Measurements from ENCODE around the gene CDK16.

Gene CDK16

DNA sequence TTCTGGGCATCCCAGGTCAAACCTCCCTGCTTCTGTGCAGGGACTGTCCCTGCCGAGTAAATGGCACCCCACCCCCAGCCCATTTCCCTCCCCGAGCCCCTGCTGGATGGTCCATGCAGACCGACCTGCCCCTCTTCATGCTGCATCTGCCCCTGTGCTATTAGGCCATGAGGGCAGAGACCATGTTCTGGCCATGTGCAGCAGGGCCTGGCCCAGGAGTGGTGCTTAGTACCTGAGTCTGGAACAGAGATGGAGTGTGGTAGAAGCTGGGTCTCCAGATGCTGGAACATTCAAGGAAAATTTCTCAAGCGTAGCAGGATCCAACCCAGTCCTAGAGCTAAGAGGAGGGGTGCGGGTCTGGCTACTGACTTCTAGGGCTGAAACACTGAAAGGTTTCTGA, 40.1 kb upstream of the CDK16 start:
- Mint-ChIP-seq H3K27ac (peak overlapping the region; percentile 82 to 87), H3K27me3 (no peaks in the 10 kb centered on the region), H3K9me3 (no peaks in the 10 kb centered on the region), H3K4me1 (ENCODE audit: low read depth in 2 of 2) (no peaks in the 10 kb centered on the region), H3K36me3 (ENCODE audit: insufficient read depth) (peaks cover 55% of the 10 kb centered on the region), H3K4me3 (no peak overlapping the region)
- DNase-seq (no peak), ATAC-seq (replicated peaks) (no peak)

DNA sequence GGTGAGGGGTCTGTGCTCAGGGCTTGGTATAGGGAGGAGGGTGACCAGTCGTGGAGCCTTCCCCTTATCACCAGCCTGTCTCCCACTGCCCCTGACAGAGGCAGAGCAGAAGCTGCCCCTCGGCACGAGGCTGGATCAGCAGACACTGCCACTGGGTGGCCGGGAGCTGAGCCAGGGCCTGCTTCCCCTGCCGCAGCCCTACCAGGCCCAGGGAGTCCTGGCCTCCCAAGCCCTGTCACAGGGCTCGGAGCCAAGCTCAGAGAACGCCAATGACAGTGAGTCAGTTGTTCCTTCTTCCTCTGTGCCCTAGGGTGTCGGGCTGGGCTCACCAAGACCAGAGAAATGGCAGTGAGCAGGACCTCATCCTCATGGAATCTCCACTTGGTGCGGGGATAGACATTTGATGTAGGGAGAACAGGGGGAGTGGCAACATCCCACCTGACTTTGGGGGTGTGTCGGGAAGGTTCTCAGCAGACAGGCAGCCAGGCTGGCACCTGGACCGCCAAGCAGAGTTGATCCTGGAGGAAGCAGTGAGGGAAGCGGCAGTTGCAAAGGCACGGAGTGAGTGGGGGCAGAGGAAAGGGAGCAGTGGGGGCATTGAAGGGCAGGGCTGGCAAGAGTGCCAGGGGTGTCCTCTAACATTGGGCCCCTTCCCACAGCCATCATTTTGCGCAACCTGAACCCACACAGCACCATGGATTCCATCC, 39.1 kb upstream of the CDK16 start:
- Mint-ChIP-seq H3K27ac (no peak overlapping the region), H3K27me3 (no peaks in the 10 kb centered on the region), H3K4me3 (no peak overlapping the region), H3K9me3 (no peaks in the 10 kb centered on the region), H3K36me3 (ENCODE audit: insufficient read depth) (peaks cover 55% of the 10 kb centered on the region), H3K4me1 (ENCODE audit: low read depth in 2 of 2) (no peaks in the 10 kb centered on the region)
- DNase-seq, result no peak
- no peak for ATAC-seq (replicated peaks)

DNA sequence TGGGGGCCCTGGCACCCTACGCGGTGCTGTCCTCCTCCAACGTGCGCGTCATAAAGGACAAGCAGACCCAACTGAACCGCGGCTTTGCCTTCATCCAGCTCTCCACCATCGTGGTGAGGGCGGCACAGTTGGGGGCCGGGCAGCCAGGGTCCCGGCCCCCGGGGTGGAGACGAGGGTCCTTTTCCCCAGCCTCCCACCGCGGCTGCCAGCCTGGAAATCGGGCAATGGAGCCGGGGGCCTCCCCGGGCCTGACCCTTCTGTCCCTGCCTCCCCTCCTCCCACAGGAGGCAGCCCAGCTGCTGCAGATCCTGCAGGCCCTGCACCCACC, 38.6 kb upstream of the CDK16 start:
- Mint-ChIP-seq H3K9me3 (no peaks in the 10 kb centered on the region), H3K4me3 (no peak overlapping the region), H3K27ac (no peak overlapping the region), H3K27me3 (no peaks in the 10 kb centered on the region), H3K4me1 (ENCODE audit: low read depth in 2 of 2) (no peaks in the 10 kb centered on the region), H3K36me3 (ENCODE audit: insufficient read depth) (peaks cover 53% of the 10 kb centered on the region)
- ATAC-seq (replicated peaks) (no peak), DNase-seq (no peak)

DNA sequence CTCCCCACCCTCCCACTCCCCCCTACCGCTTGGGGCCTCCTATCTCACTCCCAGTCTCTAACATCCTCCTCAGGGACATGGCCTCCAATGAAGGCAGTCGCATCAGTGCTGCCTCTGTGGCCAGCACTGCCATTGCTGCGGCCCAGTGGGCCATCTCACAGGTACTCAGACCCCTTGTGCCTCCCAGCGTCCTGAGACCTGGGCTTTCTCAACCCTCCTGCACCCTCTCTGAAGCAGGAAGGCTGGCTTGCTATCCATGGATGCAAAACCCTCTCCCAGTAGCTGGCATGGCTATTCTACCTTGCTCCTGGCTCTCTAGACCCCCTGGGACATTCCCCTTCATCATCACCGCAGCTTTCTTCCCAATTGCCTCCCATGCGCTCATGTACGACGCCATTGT, 38.1 kb upstream of the CDK16 start:
- H3K4me3 Mint-ChIP-seq, result no peak overlapping the region
- H3K4me1 Mint-ChIP-seq (ENCODE audit: low read depth in 2 of 2), result no peaks in the 10 kb centered on the region
- no peak overlapping the region for H3K27ac Mint-ChIP-seq
- H3K9me3 Mint-ChIP-seq, result no peaks in the 10 kb centered on the region
- ATAC-seq (replicated peaks) (no peak), DNase-seq (no peak)
- H3K36me3 Mint-ChIP-seq (ENCODE audit: insufficient read depth), result peaks cover 56% of the 10 kb centered on the region
- no peaks in the 10 kb centered on the region for H3K27me3 Mint-ChIP-seq

DNA sequence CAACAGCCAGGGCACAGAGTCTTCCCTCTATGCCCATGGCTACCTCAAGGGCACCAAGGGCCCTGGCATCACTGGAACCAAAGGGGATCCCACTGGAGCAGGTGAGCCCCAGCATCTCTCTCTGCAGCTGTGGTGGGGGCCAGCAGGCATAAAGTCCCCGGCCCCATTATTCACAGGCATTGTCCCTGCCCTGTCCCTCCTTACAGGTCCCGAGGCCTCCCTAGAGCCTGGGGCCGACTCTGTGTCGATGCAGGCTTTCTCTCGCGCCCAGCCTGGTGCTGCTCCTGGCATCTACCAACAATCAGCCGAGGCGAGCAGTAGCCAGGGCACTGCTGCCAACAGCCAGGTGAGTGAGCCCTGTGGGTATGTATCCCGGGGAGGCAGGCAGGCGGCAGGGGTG, 37.2 kb upstream of the CDK16 start:
- Mint-ChIP-seq H3K36me3 (ENCODE audit: insufficient read depth) (peaks cover 62% of the 10 kb centered on the region), H3K27ac (peak overlapping the region in 1 of 2 donors; percentile 49), H3K27me3 (no peaks in the 10 kb centered on the region), H3K9me3 (no peaks in the 10 kb centered on the region), H3K4me1 (ENCODE audit: low read depth in 2 of 2) (no peaks in the 10 kb centered on the region), H3K4me3 (no peak overlapping the region)
- DNase-seq (no peak), ATAC-seq (replicated peaks) (no peak)

DNA sequence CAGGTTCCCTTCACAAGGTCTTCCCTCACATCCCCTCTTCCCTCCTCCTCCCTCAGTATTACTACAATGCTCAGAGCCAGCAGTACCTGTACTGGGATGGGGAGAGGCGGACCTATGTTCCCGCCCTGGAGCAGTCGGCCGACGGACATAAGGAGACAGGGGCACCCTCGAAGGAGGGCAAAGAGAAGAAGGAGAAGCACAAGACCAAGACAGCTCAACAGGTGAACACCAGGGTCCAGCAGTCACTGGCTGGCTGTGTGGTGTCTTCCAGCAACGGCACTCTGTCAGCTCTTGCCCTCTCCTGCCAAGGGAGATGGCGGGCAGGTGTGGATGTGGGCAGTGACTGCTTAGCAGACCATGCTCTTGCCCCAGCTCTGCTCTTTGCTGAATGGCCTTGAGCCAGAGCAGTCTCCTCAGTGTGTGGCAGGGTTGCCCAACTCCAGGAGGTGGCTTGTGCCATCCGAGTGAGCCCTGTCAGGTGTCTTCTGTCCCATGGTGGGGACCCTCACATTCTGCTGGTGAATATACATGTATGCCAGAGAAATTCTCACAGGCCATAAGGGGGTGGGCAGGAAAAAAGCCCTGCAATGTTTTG, 36.3 kb upstream of the CDK16 start:
- Mint-ChIP-seq H3K4me1 (ENCODE audit: low read depth in 2 of 2) (no peaks in the 10 kb centered on the region), H3K4me3 (no peak overlapping the region), H3K9me3 (no peaks in the 10 kb centered on the region), H3K27me3 (no peaks in the 10 kb centered on the region), H3K36me3 (ENCODE audit: insufficient read depth) (peaks cover 59% of the 10 kb centered on the region), H3K27ac (no peak overlapping the region)
- ATAC-seq (replicated peaks) (no peak), DNase-seq (no peak)

DNA sequence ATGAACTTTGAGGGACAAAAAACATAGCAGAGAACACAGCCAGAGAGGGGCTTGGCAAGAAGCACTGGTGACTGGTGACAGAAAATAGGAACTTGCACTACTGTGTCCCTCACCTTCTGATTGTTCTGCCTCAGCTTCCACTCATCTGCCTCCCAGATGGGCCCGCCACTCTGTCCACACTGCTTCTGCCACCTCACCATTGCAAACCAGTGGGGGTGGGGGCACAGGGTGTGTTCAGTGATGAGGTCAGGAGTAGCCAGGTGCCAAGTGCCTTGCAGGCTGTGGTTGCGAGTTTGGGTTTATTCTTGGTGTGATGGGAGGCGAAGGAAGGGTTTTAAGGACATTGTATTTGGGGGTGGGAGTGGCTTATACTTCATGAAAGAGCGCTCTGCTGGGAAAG, 34.0 kb upstream of the CDK16 start:
- no peak overlapping the region for H3K27ac Mint-ChIP-seq
- H3K4me3 Mint-ChIP-seq, result no peak overlapping the region
- H3K4me1 Mint-ChIP-seq (ENCODE audit: low read depth in 2 of 2), result no peaks in the 10 kb centered on the region
- DNase-seq (no peak), ATAC-seq (replicated peaks) (no peak)
- no peaks in the 10 kb centered on the region for H3K27me3 Mint-ChIP-seq
- H3K36me3 Mint-ChIP-seq (ENCODE audit: insufficient read depth), result peaks cover 41% of the 10 kb centered on the region
- no peaks in the 10 kb centered on the region for H3K9me3 Mint-ChIP-seq

DNA sequence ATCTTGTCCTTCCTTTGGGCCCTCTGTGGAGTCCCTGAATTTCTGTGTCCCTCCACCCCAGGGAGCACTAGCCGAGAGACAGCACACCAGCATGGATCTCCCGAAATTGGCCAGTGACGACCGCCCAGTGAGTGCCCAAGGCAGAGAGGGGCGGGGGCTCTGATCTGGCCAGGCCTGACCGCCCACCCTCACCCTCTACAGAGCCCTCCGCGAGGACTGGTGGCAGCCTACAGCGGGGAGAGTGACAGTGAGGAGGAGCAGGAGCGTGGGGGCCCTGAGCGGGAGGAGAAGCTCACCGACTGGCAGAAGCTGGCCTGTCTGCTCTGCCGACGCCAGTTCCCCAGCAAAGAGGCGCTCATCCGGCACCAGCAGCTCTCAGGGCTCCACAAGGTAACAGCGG, 33.2 kb upstream of the CDK16 start:
- ATAC-seq (replicated peaks) (no peak), DNase-seq (no peak)
- Mint-ChIP-seq H3K9me3 (no peaks in the 10 kb centered on the region), H3K27ac (no peak overlapping the region), H3K36me3 (ENCODE audit: insufficient read depth) (peaks cover 37% of the 10 kb centered on the region), H3K4me3 (no peak overlapping the region), H3K4me1 (ENCODE audit: low read depth in 2 of 2) (no peaks in the 10 kb centered on the region), H3K27me3 (no peaks in the 10 kb centered on the region)

DNA sequence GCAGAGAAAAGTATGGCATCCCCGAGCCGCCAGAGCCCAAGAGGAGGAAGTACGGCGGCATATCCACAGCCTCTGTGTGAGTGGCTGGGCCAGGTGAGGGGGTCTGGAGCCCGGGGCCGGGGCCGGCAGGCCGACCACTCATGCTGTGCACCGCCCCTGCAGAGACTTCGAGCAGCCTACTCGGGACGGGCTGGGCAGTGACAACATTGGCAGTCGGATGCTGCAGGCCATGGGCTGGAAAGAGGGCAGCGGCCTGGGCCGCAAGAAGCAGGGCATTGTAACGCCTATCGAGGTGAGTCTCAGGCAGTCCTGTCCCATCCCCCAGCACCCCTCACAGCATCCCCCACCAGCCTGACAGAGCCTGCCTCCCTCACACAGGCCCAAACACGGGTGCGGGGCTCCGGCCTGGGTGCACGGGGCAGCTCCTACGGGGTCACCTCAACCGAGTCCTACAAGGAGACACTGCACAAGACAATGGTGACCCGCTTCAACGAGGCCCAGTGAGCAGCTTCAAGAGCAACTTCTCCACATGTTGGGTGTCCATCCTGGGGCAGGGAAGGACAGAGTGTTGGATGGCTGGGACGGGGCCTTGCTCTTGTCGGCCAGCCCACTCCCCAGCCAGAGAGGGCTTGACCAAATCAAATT, 32.3 kb upstream of the CDK16 start:
- no peak for ATAC-seq (replicated peaks)
- no peak overlapping the region for H3K27ac Mint-ChIP-seq
- H3K4me1 Mint-ChIP-seq (ENCODE audit: low read depth in 2 of 2), result peaks cover 8 to 9% of the 10 kb centered on the region in 2 donors
- peaks cover 40% of the 10 kb centered on the region for H3K36me3 Mint-ChIP-seq (ENCODE audit: insufficient read depth)
- H3K27me3 Mint-ChIP-seq, result no peaks in the 10 kb centered on the region
- no peak overlapping the region for H3K4me3 Mint-ChIP-seq
- no peak for DNase-seq
- no peaks in the 10 kb centered on the region for H3K9me3 Mint-ChIP-seq

DNA sequence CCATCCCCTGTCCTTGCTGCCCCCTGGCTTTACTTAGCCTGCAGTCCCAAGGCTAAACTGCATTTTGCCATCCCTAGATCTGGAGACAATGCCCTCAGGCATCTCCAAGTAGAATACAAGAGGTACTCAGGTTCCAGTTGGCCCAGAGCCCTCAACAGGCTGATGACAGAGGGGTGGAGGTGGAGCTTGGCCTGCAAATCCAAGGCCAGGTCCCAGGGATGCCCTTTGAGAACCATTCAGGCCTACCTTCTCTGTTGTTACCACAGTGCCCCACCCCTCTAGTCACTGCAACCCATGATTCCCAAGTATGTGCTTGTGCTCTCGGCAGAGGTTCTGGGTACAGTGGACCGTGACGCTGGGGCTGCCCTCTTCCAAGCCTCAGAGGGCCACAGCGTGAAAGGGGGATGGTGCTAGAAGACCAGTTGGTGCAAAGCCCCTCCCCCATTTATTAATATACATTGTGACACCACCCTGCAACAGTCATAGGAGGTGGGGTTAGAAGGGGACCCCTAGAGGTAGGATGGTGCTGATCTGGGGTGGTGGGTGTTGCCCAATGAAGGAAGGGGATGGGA, 31.3 kb upstream of the CDK16 start:
- Mint-ChIP-seq H3K4me1 (ENCODE audit: low read depth in 2 of 2) (peaks cover 9 to 10% of the 10 kb centered on the region in 2 donors), H3K27ac (no peak overlapping the region), H3K27me3 (no peaks in the 10 kb centered on the region), H3K4me3 (no peak overlapping the region), H3K9me3 (no peaks in the 10 kb centered on the region), H3K36me3 (ENCODE audit: insufficient read depth) (peaks cover 34% of the 10 kb centered on the region)
- no peak for DNase-seq
- no peak for ATAC-seq (replicated peaks)

DNA sequence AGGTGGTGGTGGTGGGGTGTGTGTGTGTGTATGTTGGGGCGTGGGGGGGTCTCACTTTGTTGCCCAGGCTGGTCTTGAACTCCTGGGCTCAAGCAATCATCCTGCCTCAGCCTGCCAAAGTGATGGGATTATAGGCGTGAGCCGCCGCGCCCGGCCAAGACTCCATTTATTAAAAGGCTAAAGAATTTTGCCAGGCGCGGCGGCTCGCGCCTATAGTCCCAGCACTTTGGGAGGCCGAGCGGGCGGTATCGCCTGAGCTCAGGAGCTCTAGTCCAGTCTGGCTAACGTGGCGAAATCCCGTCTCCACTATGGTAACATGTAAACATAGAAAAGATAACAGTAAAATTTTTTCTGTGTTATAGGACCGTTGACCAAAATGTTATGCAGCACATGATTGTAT, 28.6 kb upstream of the CDK16 start:
- ATAC-seq (replicated peaks) (no peak), DNase-seq (no peak)
- Mint-ChIP-seq H3K4me3 (no peak overlapping the region), H3K9me3 (no peaks in the 10 kb centered on the region), H3K27ac (no peak overlapping the region), H3K27me3 (no peaks in the 10 kb centered on the region), H3K36me3 (ENCODE audit: insufficient read depth) (peaks cover 36% of the 10 kb centered on the region), H3K4me1 (ENCODE audit: low read depth in 2 of 2) (peaks cover 22 to 24% of the 10 kb centered on the region in 2 donors)

DNA sequence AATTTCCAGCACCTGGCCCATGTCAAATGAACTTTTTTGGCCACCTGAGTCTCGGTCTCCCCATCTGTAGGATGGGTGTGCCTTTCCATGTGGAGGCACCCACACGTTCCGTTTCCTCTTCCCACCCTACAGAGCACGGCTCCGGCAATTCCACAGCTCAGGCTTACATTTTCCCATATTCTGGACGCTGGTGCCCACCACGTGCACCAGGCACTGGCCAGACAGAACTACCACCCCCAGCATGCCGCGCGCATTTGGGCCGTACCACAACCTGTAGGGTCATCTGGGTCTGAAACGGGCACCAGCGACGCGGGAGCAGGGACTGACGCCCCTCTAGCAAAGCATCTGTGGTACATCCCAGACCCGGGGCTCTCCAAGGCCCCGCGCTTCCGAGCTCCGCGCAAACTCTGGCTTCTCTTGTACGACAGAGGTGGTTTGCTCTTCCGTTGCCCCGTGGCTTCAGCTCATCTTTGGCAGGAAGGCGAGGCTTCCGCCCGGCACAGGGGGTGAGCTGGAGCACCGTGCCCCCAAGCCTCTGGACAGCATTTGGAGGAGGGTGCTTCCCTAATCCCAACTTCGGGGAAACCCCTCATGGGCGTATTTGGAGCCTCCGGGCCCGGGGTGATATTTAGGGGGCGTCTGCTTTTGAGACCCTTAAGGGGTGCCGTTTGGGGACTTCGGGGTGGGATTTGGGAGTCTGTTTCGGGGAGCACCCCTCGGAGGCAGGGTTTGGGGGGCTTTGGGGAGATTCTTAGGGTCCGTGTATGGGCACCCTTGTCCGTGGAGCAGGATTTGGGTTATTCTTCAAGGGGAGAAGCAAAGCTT, 27.8 kb upstream of the CDK16 start:
- no peaks in the 10 kb centered on the region for H3K27me3 Mint-ChIP-seq
- DNase-seq (peak; percentile 65 to 68 (median 68)), ATAC-seq (replicated peaks) (peak; percentile 75)
- peak overlapping the region; percentile 97 to 98 for H3K4me3 Mint-ChIP-seq
- H3K4me1 Mint-ChIP-seq (ENCODE audit: low read depth in 2 of 2), result peaks cover 27 to 30% of the 10 kb centered on the region in 2 donors
- peak overlapping the region; percentile 94 to 99 for H3K27ac Mint-ChIP-seq
- no peaks in the 10 kb centered on the region for H3K9me3 Mint-ChIP-seq
- peaks cover 31% of the 10 kb centered on the region for H3K36me3 Mint-ChIP-seq (ENCODE audit: insufficient read depth)

DNA sequence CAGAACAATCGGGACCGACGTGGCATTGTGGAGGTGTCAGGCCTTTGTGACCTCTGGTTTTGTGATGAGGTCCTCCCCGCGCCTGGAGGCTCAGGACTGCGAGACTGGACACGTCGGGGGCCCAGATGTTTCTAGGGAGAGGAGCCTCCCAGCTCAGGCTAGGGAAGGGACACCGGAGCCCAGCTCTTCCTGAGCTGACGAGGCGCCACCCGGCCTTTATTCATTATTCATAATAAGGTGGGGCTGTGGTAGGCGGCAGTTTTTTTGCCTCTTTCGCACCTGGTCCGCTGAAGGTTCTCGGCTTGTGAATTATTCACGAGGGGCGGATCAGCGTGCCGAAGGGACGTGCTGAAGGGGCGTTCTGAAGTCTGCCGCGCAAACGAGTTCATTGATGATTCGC, 27.1 kb upstream of the CDK16 start:
- peaks cover 33% of the 10 kb centered on the region for H3K36me3 Mint-ChIP-seq (ENCODE audit: insufficient read depth)
- peak overlapping the region; percentile 97 to 98 for H3K4me3 Mint-ChIP-seq
- peaks cover 33 to 37% of the 10 kb centered on the region in 2 donors for H3K4me1 Mint-ChIP-seq (ENCODE audit: low read depth in 2 of 2)
- no peaks in the 10 kb centered on the region for H3K27me3 Mint-ChIP-seq
- DNase-seq (peak; percentile 42 to 51 (median 46)), ATAC-seq (replicated peaks) (peak; percentile 35)
- H3K27ac Mint-ChIP-seq, result peak overlapping the region; percentile 94 to 99
- H3K9me3 Mint-ChIP-seq, result no peaks in the 10 kb centered on the region

Measured in effector memory CD8-positive, alpha-beta T cell (primary cell).